ENCODE measurements around the gene ADAMTS8. TPM values are rescaled to one million over a fixed set of nuclear protein-coding genes. Genes with fewer than 3 reads are reported as not detected.
A peak's percentile ranks its signal among the peaks of the same experiment; 100 is the strongest.

ADAMTS8 gene
- total RNA-seq, 1 experiment from 2014 or later = not detected

- Histone ChIP-seq H2AFZ (ENCODE audit: low read length) (0 out of 2 replicates have a peak overlapping the region, but pooled peaks have one; percentile 17), H3F3A (ENCODE audit: low read length, unreplicated experiment) (no peaks in the 10 kb centered on the region), H3K4me2 (ENCODE audit: low read length) (peak overlapping the region; percentile 77), H3K27ac (ENCODE audit: low read length) (peak overlapping the region; percentile 57), H3K9me2 (replicated peaks; ENCODE audit: low read length) (no peaks in the 10 kb centered on the region), H3K79me2 (ENCODE audit: low read length) (no peaks in the 10 kb centered on the region), H3K27me3 (ENCODE audit: low read length) (no peaks in the 10 kb centered on the region; the same call in 1 of the 2 replicates), H3K36me3 (ENCODE audit: low read depth, low read length) (no peaks in the 10 kb centered on the region), H4K20me1 (ENCODE audit: low read length) (no peaks in the 10 kb centered on the region), H3K9ac (ENCODE audit: low read length) (no peak overlapping the region), H3K4me3 (ENCODE audit: low read length) (peak overlapping the region; percentile 52), H3K4me1 (ENCODE audit: insufficient read depth, low read length) (peaks cover 20% of the 10 kb centered on the region), H3K9me3 (ENCODE audit: low read length) (no peaks in the 10 kb centered on the region)
- DNase-seq (peak; percentile 97), ATAC-seq (peak; percentile 99)
- no TSS peak for BruUV-seq (replicated peaks)
- POLR2A ChIA-PET (ENCODE audit: unreplicated experiment) = no interaction called here
- TF ChIP-seq EZH2phosphoT487 (IDR thresholded peaks at IDR 0.05; ENCODE audit: borderline replicate concordance, low read length) = no peak
- TF ChIP-seq EZH2 (IDR thresholded peaks at IDR 0.05; ENCODE audit: low read length, unreplicated experiment) = no peak
- TF ChIP-seq CTCF (conservative IDR thresholded peaks at IDR 0.05; ENCODE audit: low read depth, low read length) = no peak
- intact Hi-C loops (cut with micrococcal nuclease) = loop anchor here (1.0 to 5.0 kb wide), 2 partner anchors 23 to 201 kb away; no protein-coding TSS in a partner anchor
- CTCF ChIA-PET = no interaction called here
These were observed 14.9 kb downstream of the ADAMTS8 start for GRCh38 chr11:130413405-130414106.

- Histone ChIP-seq H3F3A (ENCODE audit: low read length, unreplicated experiment) (no peaks in the 10 kb centered on the region), H3K27ac (ENCODE audit: low read length) (no peak overlapping the region), H3K9me2 (replicated peaks; ENCODE audit: low read length) (no peaks in the 10 kb centered on the region), H3K4me1 (ENCODE audit: insufficient read depth, low read length) (peaks cover 33% of the 10 kb centered on the region), H3K9ac (ENCODE audit: low read length) (no peak overlapping the region), H3K27me3 (ENCODE audit: low read length) (no peaks in the 10 kb centered on the region; the same call in 1 of the 2 replicates), H3K36me3 (ENCODE audit: low read depth, low read length) (no peaks in the 10 kb centered on the region), H3K79me2 (ENCODE audit: low read length) (no peaks in the 10 kb centered on the region), H3K4me3 (ENCODE audit: low read length) (no peak overlapping the region), H4K20me1 (ENCODE audit: low read length) (no peaks in the 10 kb centered on the region), H2AFZ (ENCODE audit: low read length) (no peak overlapping the region), H3K9me3 (ENCODE audit: low read length) (no peaks in the 10 kb centered on the region), H3K4me2 (ENCODE audit: low read length) (no peak overlapping the region)
- no peak for TF ChIP-seq CTCF (conservative IDR thresholded peaks at IDR 0.05; ENCODE audit: low read depth, low read length)
- TF ChIP-seq EZH2 (IDR thresholded peaks at IDR 0.05; ENCODE audit: low read length, unreplicated experiment) = no peak
- TF ChIP-seq EZH2phosphoT487 (IDR thresholded peaks at IDR 0.05; ENCODE audit: borderline replicate concordance, low read length) = no peak
- intact Hi-C loops (cut with micrococcal nuclease) = loop anchor here (5.0 kb wide), 1 partner anchor 199 kb away; no protein-coding TSS in a partner anchor
- no TSS peak for BruUV-seq (replicated peaks)
- ATAC-seq (no peak), DNase-seq (no peak)
- ChIA-PET CTCF (no interaction called here), POLR2A (ENCODE audit: unreplicated experiment) (no interaction called here)
These were observed 17.2 kb downstream of the ADAMTS8 start for GRCh38 chr11:130411223-130411622.

All from PC-3 (cell line).